H1 (cell line): ENCODE data around the gene PRRC1. TPM values are rescaled to one million over a fixed set of nuclear protein-coding genes. Genes with fewer than 3 reads are reported as not detected.

Source experiments
- RXRA ChIP-seq: IDR thresholded peaks from 2 replicates; pipeline ENCODE4 v1.6.1; 2011; ENCODE audit warnings: low read depth, mild to moderate bottlenecking, low read length, moderate library complexity; ENCODE audit not compliant: insufficient read depth
- polyA plus RNA-seq, 7 experiments: library from polyadenylated mRNA; depleted of rRNA in 3 of 7; stranded (reverse) in 5 of 7; unstranded in 2 of 7; fragments of >200 nt in 5 of 7; fragments of 200-250 nt in 2 of 7; gene quantifications; 1 replicate in 5 of 7; 2 replicates in 1 of 7; 4 replicates in 1 of 7; pipeline versions ENCODE4 v1.2.1 to v1.2.3, GENCODE V29; 2011 to 2013; ENCODE audit warnings: missing spikeins in 2 of 7, mixed read lengths in 2 of 7
- total RNA-seq: library from RNA; stranded (reverse); fragmentation: NEBNext Ultra II Directional; extraction: Animal tissue kit (Norgen Biotek cat#: 25700); gene quantifications from 2 replicates; pipeline ENCODE4 v1.2.1, GENCODE V29; 2021
- TF ChIP-seq, protein P1 (sequence below), 3 experiments: IDR thresholded peaks; 1 replicate in 2 of 3; 2 replicates in 1 of 3; pipeline versions ENCODE4 v1.5.1 to v1.6.1; 2011; ENCODE audit warnings: low read length in 3 of 3, mild to moderate bottlenecking in 3 of 3, inconsistent platforms in 2 of 3, low read depth in 1 of 3, moderate library complexity in 1 of 3; ENCODE audit not compliant: insufficient read depth in 1 of 3; ENCODE audit errors: control extremely low read depth in 1 of 3

PRRC1 gene
- total and polyA plus RNA-seq, 2 of the 8 experiments (the other 6 are each of a cell fraction or from before 2014, with no cell fraction given): 54.6 to 78.6 TPM

DNA sequence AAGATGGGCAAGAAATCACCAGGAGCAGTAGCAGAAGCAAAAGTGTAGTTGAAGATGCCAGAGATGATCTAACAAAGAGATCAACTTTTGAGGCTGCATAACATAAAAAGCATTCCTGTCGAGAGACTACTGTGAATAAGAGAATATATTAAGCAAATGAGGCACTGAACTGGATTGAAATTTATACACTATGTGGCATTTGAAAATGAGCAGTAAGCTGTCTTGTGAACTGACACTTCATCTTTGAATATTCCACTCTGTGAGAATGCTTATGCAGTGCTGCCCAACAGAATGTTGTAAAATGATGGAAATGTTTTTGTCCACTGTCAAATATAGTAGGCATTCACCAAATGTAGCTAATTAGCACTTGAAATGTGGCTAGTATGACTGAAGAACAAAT lies 18.9 kb upstream of the PRRC1 start (continued):
- TF ChIP-seq, protein P1, sequence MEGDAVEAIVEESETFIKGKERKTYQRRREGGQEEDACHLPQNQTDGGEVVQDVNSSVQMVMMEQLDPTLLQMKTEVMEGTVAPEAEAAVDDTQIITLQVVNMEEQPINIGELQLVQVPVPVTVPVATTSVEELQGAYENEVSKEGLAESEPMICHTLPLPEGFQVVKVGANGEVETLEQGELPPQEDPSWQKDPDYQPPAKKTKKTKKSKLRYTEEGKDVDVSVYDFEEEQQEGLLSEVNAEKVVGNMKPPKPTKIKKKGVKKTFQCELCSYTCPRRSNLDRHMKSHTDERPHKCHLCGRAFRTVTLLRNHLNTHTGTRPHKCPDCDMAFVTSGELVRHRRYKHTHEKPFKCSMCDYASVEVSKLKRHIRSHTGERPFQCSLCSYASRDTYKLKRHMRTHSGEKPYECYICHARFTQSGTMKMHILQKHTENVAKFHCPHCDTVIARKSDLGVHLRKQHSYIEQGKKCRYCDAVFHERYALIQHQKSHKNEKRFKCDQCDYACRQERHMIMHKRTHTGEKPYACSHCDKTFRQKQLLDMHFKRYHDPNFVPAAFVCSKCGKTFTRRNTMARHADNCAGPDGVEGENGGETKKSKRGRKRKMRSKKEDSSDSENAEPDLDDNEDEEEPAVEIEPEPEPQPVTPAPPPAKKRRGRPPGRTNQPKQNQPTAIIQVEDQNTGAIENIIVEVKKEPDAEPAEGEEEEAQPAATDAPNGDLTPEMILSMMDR (IDR thresholded peaks at IDR 0.05; ENCODE audit: control extremely low read depth in 1 of 3, insufficient read depth in 1 of 3, low read depth in 1 of 3, low read length in 3 of 3): no peak
- TF ChIP-seq RXRA: no peak
- TF ChIP-seq, all 59 proteins: peak for 0
